T-helper 9 cell (primary cell): Measurements from ENCODE around the gene RNF207.

Experiments
- DNase-seq: peaks from one replicate; pipeline ENCODE4 v3.0.0-alpha.2; 2020

RNF207 gene

GRCh38 chr1:6249739-6250689, 44.1 kb downstream of the RNF207 start:
- DNase-seq, result no peak

- no peak for DNase-seq
These were observed 45.3 kb downstream of the RNF207 start for GRCh38 chr1:6251233-6251632.

GRCh38 chr1:6251681-6252373, 45.9 kb downstream of the RNF207 start:
- DNase-seq, result no peak

- DNase-seq, result no peak
These were observed 46.4 kb downstream of the RNF207 start for GRCh38 chr1:6252374-6252710.

- DNase-seq, result no peak
These were observed 47.5 kb downstream of the RNF207 start for GRCh38 chr1:6253380-6253779.

GRCh38 chr1:6254691-6255090, 48.8 kb downstream of the RNF207 start:
- DNase-seq, result no peak

- DNase-seq, result no peak
These were observed 50.7 kb downstream of the RNF207 start for GRCh38 chr1:6256645-6257044.

GRCh38 chr1:6257541-6258069, 51.7 kb downstream of the RNF207 start:
- DNase-seq, result no peak

GRCh38 chr1:6258675-6259074, 52.8 kb downstream of the RNF207 start:
- DNase-seq, result no peak

- peak; percentile 65 for DNase-seq
These were observed 53.8 kb downstream of the RNF207 start for GRCh38 chr1:6259491-6260362.

- no peak for DNase-seq
These were observed 54.6 kb downstream of the RNF207 start for GRCh38 chr1:6260433-6260934.

GRCh38 chr1:6260961-6261614, 55.2 kb downstream of the RNF207 start, which contains the start of gene GPR153:
TSS of gene GPR153 (minus strand) at chr1:6261098. CDS start at chr1:6254905, 6,193 bp downstream.
- peak; percentile 22 for DNase-seq

- DNase-seq, result no peak
These were observed 55.7 kb downstream of the RNF207 start for GRCh38 chr1:6261615-6261995.

GRCh38 chr1:6262555-6263420, 56.9 kb downstream of the RNF207 start:
- no peak for DNase-seq

- DNase-seq, result no peak
These were observed 57.8 kb downstream of the RNF207 start for GRCh38 chr1:6263716-6264115.

GRCh38 chr1:6265151-6265550, 59.2 kb downstream of the RNF207 start:
- DNase-seq, result no peak

GRCh38 chr1:6266641-6267040, 60.7 kb downstream of the RNF207 start:
- no peak for DNase-seq

- no peak for DNase-seq
These were observed 61.9 kb downstream of the RNF207 start for GRCh38 chr1:6267686-6268322.

- DNase-seq, result no peak
These were observed 62.5 kb downstream of the RNF207 start for GRCh38 chr1:6268415-6268814.

GRCh38 chr1:6269296-6269695, 63.4 kb downstream of the RNF207 start:
- no peak for DNase-seq
